Stimulated activated CD8-positive, alpha-beta memory T cell treated with anti-CD3 and anti-CD28 coated beads, Interleukin-4, amount 100 ng/mL, for 4 hours (primary cell): ENCODE data around the gene DMRTB1.

Experiments
- DNase-seq, 2 donors: peaks; one replicate each; pipeline ENCODE4 v3.0.0-alpha.2; 2020; ENCODE audit warnings: low read depth in 2 of 2, low spot score in 1 of 2

Gene DMRTB1

DNA sequence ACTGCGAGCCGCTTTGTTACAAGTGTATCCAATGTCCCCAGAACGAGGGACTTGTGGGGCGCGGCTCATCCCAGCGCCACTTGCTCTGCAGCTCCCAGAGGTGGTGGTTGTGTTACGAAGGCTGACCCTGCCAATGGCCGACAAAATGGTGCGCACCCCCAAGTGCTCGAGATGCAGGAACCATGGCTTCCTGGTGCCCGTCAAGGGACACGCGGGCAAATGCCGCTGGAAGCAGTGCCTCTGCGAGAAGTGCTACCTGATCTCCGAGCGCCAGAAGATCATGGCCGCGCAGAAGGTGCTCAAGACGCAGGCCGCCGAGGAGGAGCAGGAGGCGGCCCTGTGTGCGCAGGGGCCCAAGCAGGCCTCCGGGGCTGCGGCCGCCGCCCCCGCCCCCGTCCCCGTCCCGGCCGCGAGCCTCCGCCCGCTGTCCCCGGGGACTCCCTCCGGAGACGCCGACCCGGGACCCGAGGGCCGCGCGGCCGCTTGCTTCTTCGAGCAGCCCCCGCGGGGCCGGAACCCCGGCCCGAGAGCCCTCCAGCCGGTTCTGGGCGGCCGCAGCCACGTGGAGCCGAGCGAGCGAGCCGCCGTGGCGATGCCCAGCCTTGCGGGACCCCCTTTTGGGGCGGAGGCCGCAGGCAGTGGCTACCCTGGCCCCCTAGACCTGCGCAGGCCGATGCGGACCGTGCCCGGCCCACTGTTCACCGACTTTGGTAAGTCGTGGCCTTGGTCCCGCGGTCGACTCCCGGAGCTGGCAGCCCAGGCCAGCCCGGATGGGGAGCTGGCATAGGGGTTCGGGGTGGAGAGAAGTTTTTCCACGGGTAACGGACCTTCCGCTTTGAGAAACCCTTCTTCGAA is at the start of gene DMRTB1:
TSS of gene DMRTB1 (plus strand) at position 79 of the 855 bp plus-strand sequence. CDS start at position 134, 55 bp downstream.
- DNase-seq: no peak

DNA sequence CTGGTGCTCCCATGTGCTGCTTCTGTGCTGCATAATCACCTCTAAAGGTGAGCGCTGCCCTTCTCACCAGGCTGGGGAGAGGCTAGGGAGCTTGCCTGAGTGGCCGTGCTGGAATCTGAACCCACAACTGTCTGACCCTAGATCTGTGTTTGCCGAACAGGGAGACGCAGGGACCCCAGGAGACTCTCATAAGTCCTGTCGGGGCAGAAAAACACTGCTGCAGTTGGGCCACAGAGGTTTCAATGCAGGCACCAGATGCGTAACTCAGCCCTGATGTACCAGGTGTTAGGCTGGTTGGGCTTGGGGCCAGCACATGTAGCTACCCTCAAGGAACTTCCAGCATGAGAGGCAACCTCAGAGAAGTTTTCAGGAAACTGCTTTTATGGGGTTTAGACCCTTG is 49.5 kb upstream of the DMRTB1 start:
- no peak for DNase-seq

DNA sequence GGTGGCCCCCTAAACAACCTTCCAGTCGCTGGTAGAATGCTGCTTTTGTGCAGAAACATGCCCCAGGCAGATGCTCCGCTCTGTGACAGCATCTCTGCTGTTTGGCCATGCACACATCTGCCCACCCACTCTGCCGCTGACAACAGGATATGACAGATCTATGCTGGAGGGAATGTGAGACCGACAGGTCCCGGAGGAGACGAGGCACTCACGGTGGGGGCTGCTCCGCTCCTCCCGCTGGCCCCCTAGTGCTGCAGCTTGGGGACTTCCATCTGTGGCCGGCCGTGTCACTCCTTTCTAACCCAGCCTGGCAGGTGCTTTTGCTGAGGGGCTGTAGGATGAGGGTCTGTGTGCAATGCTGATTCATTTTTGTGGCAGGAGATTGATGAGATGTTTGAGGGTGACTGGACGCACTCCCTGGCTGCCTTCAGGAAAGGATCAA is 49.1 kb upstream of the DMRTB1 start:
- peak in 1 of 2 donors; percentile 47 for DNase-seq

DNA sequence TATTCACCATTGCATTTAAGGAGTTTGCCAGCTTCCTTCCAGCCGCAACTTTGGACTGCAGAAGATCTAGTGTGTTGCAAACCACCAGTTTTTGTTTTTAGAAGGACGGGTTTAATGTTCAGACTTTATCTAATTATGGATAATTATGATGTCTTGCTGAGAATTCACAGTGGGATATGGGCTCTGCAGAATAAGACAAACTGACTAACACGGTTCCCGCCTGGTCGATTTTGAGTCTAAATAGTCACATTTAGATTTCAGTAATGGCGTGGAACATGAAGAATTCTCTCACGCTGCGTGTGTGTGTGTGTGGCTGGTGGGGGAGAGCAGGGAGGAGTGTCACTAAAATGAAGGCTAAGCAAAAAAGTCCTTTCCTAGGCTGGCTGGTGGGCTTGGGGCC is 48.5 kb upstream of the DMRTB1 start:
- DNase-seq: no peak

DNA sequence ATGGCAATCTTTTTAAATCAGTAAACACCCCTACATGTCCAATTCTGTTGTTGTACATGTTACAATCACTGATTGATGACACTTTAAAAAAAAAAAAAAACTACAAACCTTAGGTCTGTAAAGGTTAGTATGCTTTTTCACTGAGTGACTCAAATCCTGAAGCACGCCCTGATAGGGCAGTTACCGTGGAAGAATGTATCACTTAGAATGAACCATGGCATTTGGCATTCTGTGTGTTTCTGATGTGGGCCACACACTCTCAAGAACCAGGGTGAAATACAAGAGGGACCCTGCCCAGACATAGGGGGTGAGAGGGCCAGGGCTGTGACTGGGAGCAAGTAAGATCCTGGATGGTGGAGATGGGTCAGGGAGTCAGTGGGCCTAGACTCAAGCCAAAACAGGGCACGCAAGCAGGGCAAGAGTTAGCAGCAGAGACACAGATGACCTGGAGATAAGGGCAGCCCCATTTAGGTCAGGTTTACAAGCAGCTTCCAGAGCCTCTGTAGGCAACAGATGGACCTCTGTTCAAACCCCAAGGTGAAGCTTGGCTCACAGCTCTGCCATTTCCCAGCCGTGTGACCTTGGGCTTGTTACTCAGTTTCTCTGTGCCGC is 47.6 kb upstream of the DMRTB1 start:
- no peak for DNase-seq

DNA sequence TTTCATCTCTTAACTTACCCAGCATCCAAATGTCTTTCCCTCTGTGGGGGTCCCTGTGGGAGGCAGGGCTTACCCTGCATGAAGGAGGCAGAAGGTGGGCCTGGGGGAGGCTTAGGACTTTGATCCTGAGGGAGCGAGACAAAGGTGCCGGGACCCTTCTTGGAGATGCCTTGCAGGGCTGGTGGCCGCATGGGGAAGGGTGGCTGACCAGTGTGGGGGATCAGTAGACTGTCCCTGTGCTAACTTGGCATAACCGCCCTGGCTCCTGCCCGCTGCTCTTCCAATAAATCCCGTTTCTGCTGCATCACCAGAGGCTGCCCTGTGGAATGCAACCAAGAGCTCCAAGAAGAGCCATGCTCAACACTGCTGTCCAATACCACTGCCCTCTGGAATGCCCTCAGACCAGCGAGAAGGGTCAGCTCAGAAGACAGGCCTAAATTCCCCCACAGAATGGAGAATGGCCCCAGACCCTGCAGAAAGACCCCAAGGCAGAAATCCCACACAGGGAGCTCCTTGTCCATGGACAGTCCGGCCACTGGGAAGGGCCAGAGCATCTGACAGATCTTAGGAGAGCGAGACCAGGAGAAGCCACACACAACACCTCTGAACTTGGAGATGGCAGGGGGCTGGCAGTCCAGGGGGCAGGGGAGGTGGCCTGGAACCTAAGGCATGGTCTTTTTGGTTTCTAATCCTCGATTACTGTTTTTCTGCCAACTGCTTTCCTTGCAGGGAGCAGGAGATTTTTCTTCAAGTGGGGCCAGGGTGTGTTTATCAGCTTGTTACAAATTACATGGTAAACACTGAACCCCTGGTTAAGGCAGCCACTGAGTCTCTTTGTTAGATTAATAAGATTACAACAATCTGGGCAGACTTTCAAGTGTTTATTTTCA is 46.7 kb upstream of the DMRTB1 start:
- no peak for DNase-seq

DNA sequence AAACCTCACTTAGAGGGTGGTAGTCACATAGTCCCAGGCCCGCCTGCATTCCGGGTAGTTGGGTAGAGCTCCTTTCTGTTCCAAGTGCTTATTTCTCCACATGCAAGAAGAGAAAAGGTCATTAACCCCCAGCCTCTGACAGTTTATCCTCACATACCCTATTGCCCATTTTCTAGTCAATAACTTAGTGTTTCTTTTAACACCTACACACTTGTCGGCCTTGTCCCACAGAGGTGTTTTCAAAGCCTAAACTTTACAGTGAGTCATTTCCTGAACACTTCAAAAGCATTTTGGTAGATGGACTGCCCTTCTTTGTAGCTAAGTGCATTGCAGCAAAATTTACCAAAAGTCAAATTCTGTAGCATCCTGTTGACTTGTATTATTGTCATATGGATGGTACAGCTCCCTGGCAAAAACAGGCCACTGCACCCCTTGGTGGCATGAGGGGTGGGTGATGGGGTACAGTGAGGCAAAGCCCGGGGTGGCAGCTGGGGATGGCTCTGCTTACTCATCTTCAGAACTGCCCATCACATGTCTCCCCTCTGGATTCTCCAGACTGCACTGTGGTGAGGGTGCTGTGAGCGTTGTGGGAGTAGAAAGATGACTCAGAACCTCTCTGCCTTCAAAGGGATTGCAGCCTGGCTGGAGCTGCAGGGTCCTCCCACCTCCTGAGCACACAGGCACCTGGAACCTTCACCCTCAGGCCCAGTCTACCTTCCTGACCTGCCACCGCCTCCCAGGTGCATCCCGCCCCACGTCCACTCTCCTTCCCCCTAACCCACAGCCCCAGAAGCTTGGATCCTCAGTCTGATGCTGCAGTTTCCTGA is 45.8 kb upstream of the DMRTB1 start:
- peak; percentile 5 to 42 for DNase-seq

DNA sequence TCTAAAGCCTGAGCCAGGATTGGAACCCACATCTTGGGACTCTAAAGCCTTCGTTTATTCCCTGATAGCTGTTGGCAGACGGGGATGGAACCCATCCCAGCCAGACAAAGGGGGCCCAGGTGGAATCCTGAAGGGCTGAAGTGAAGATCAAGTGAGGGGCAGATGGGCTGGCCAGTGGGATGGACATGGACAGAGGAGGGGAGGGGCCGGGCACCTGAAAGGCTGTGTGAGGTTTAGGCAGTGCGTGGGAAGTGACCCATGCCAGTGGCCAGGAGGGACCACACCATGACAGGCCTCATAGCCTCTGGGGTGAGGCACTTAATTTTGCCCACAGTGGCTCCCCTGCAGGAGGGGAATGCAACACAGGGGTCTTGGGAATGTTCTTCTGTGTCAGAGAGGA is 44.6 kb upstream of the DMRTB1 start:
- no peak for DNase-seq

DNA sequence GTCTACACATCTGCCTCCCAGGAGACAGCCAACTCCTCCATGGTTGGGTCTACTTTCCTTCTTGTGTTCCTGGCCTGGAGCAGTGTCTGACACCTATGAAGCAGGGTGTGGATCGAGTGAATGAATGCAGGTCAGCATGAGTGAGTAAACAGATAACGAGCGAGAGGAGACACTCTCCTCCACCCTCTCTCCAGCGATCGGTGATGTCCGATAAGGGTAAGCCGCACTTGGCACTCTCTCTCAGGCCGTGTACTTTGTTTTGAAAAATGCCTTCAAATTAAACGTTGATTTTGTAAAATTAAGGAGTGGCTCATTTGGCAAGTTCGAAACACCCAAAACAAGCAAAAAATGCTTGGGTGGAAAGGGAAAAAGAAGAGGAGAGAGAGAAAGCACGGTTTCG is 43.8 kb upstream of the DMRTB1 start:
- DNase-seq: no peak

DNA sequence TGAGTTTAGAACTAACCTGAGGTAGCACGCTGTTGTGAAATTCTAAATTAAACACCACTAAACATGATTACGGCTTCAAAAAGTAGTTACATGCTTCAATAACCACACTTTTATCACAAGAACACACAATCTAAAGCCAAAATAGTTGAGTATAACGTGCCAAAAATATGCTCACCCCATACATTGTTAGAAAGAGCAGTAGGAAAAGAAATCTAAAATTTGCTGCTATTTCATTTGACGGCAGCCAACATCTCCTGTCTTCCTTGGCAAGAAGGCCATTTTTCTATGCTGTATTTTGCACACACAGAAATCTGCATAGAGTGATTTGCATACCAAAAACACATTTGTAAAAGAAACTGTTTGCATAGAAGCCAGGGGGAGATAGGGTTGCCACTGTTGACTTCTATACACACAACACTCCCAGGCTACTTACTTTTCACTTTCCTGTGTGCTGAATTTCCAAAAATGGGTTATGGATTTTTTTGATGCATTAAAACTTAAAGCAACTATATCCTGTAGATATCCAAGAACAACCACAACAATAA is 42.9 kb upstream of the DMRTB1 start:
- DNase-seq: no peak

DNA sequence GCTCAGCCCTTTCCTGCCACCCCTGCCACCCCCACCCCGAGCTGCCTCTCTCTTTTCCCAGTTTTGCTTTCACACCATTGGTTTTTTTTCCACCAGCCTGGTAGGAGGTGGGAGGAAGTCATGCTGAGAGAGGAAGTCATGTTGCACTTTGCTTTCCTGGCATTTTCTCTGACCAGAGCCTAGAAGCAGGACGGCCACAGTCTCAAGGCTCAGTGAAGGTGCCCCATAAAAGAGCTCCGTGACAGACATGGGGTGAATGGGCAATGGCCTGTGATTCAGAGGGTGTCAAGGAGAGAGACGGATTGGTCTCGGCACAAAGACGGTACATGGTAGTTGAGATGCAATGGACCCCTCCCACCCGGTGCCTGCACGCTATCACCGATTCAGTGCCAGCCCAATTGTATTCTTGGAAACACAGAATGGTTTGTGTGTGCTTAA is 42.1 kb upstream of the DMRTB1 start:
- DNase-seq: no peak

DNA sequence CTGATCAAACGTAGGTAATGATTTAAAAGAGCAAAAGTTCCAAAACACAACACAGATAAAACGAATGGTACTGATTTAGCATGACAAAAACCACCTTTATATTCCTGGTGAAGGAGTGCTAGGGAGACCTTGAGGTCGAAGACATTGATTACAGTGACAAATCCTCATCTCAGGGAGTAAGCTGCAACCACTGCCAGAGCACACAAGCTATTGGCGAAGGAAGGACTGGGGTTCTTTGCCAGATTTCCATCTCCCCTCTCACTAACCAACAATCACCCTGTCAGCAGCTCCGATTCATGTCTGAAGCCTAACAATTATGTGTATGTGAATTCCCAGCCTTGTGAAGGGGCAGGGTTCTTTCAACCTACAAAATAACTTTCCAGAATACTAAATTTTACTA is 40.2 kb upstream of the DMRTB1 start:
- DNase-seq: no peak

DNA sequence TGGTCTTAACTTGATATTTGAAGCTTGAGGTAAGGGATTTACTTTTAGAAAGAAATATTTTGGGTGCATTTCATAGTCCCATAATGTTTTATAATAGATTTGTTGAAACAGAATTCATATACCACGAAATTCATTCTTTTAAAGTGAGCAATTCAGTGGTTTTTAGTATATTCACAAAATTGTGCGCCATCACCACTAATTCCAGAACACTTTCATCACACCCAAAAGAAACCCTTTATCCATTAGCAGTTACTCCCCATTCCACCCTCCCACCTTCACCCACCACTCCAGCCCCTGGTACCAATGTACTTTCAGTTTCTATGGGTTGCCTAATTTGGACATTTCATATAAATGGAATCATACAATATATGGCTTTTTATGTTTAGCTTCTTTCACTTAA is 38.9 kb upstream of the DMRTB1 start:
- DNase-seq: no peak

DNA sequence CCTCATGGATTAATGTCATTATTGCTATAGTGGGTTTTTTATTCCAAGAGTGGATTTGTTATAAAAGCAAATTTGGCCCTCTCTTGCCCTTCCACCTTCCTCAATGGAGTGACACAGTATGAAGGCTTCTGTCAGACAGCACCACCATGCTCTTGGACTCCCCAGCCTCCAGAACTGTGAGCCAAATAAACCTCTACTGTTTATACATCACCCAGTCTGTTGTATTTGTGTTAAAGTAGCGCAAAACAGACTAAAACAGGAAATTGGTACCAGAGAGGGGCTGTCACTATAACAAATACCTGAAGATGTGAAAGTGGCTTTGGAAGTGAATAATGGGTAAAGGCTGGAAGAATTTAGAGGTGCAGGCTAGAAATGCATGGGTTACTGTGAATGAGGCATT is 38.0 kb upstream of the DMRTB1 start:
- DNase-seq: no peak

DNA sequence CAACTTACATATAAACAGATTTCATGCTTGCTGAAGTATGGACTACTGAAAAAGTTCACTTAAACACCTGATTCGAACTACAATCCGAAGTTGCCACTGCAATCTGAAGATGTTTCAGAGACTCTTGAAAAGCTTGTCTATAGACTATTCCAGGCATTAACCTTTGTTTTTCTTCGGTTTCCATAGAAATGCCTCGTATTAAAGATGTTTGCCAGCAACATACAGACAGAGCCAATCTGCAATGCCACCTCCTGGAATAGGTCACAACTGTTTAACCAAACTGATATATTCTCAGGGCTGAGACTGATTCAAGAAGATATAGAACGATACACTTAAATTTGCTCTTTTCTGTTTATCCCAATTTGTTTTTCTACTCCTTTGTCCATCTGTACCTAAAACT is 28.9 kb upstream of the DMRTB1 start:
- DNase-seq: no peak

DNA sequence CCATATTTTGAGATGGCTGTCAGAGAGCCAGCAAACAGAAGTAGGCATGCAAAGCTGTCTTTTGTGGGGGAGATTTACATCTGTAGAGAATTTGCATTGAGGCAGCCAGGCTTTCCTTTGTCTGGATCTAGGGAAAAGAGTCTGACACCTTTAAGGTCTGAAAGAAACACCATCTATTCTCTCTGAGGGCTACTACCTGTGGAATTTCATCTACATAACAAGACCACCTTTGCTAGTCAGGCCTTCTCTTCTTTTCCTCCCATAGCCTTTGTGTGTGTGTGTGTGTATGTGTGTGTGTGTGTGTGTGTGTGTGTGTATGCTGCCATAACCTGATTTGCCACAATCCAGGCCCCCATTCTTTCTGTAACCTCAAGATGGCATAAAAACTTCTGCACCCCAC is 28.4 kb upstream of the DMRTB1 start:
- DNase-seq: no peak

DNA sequence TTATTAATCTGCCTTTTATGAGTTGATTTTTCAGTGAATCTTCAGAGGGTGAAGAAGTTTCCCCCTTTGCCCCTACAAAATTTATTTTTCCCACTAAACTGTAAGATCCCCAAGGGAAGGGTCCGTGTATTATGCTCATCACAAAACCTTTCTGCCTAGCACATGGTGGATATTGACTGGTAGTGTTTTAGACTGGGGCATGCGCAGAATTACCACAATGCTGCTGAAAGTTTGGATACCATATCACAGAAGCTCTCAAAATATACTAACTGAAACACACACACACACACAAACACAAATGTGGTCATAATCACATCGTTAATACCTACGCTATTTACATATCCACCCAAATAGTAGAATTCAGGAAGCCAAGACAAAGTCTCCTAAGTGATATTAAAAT is 28.0 kb upstream of the DMRTB1 start:
- no peak for DNase-seq

DNA sequence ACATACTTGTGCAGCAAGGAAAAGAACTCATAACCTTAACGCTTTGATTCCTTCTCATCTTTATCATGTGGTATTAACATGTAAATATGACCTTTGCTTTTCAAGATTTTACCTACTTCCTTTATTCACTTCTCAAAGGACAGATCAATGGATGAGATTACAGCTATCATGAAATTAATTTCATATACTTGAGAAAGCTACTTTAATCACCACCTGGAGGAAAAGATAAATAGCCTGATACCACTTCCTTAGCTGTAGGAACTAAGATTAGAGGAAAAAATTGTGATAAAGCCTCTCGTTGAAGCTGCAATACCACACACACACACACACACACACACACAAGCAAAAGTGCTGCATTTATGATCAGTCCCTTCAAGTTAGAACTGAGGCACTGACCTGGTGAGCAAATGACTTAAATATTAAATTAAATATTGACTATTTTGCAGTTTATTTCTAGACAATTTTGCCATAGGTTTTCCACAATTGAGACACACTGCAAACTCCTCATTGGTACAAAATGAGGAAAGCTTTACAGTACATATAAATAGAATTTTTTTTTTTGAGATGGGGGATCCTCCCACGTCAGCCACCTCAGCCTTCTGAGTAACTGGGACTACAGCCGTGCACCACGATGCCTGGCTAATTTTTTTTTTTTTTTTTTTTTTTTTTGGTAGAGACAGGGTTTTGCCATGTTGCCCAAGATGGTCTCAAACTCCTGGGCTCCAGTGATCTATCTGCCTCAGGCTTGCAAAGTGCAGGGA is 27.2 kb upstream of the DMRTB1 start:
- DNase-seq: no peak

DNA sequence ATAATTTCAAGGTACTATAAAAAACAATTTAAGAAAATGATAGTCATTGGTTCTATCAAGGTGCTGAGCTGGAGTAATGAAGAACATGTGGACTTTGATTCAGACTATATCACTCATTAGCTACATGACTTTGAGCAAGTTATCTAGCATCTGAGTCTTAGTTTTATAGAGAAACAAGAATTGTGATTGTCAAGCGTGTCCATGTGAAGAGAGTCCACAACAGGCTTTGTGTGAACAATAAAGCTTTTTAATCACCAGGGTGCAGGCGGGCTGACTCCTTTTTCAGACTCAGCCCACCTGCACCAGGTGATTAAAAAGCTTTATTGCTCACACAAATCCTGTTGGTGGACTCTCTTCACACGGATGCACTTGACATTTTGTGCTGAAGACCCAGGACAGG is 26.6 kb upstream of the DMRTB1 start:
- no peak for DNase-seq
